Calu3 (cell line): ENCODE data around the gene FRMD4B. TPM values are rescaled to one million over a fixed set of nuclear protein-coding genes. Genes with fewer than 3 reads are reported as not detected.

Experiments
- BruUV-seq: library from RNA; stranded (reverse); fragments of 400-500 nt; replicated peaks from 2 replicates; lab custom pipeline; 2021; lab: Mats Ljungman, UMichigan
- CTCF ChIA-PET: fragments of 300-600 bp; sonication (Branson Sonifier 250); formaldehyde crosslinking; loops from one replicate; lab custom pipeline; 2022; ENCODE audit warnings: antibody characterized with exemption; lab: Charles Lee
- DNase-seq: peaks from one replicate; pipeline ENCODE4 v3.0.0; 2022
- H3K27ac Mint-ChIP-seq: one replicate; pipeline ENCODE4 v1.8.0; 2022; ENCODE audit warnings: mixed read lengths; ENCODE audit not compliant: unreplicated experiment
- H3K27me3 Mint-ChIP-seq: one replicate; pipeline ENCODE4 v1.8.0; 2022; ENCODE audit warnings: mixed read lengths; ENCODE audit not compliant: unreplicated experiment
- H3K36me3 Mint-ChIP-seq: one replicate; pipeline ENCODE4 v1.8.0; 2022; ENCODE audit warnings: mild to moderate bottlenecking, moderate library complexity, mixed read lengths; ENCODE audit not compliant: insufficient read depth, unreplicated experiment
- H3K4me1 Mint-ChIP-seq: one replicate; pipeline ENCODE4 v1.8.0; 2022; ENCODE audit warnings: mild to moderate bottlenecking, low read depth, mixed read lengths; ENCODE audit not compliant: unreplicated experiment
- H3K4me3 Mint-ChIP-seq: one replicate; pipeline ENCODE4 v1.8.0; 2022; ENCODE audit warnings: mild to moderate bottlenecking, low read depth, moderate library complexity, mixed read lengths; ENCODE audit not compliant: unreplicated experiment
- H3K9me3 Mint-ChIP-seq: one replicate; pipeline ENCODE4 v1.8.0; 2022; ENCODE audit warnings: low read depth, mixed read lengths; ENCODE audit not compliant: unreplicated experiment
- intact Hi-C: fragments of 100-400 bp; cut with micrococcal nuclease; formaldehyde crosslinking; loops from one replicate; pipeline ENCODE4 v1.10.0; 2022; ENCODE audit not compliant: unreplicated experiment
- total RNA-seq: library from RNA; stranded (reverse); gene quantifications from 2 replicates; pipeline ENCODE4 v1.2.3, GENCODE V29; 2022
- TF ChIP-seq, protein P1 (sequence below): fragments of 200-600 bp; IDR thresholded peaks from one replicate; pipeline ENCODE4 v1.8.0; 2022; ENCODE audit warnings: antibody characterized with exemption; ENCODE audit not compliant: unreplicated experiment

The FRMD4B gene
- total RNA-seq, 1 experiment from 2014 or later = 16.7 TPM

DNA sequence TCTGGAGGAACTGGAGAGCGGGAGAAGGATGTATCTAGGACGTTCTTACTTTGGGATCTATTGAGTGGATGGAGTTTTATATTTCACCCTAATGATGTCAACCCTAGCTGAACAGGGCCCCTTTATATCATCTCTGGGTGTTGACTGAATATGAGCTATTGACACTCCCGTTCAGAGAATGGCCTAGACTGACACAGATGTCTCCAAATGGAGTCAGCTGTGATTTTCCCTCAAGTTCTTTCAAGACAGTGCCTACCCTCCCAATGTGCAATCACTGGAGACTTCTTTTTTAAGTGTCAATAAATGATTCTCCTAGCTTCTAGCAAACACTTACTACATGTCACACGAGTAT lies 63.8 kb downstream of the FRMD4B start:
- Mint-ChIP-seq H3K27ac (no peak overlapping the region), H3K27me3 (no peaks in the 10 kb centered on the region)

GRCh38 chr3:69321301-69322157 lies 64.4 kb downstream of the FRMD4B start:
- H3K27ac Mint-ChIP-seq = no peak overlapping the region
- H3K4me3 Mint-ChIP-seq = no peak overlapping the region

More for the DNA sequence above, 63.8 kb downstream of the FRMD4B start:
- H3K36me3 Mint-ChIP-seq = no peaks in the 10 kb centered on the region
- TF ChIP-seq, protein P1, sequence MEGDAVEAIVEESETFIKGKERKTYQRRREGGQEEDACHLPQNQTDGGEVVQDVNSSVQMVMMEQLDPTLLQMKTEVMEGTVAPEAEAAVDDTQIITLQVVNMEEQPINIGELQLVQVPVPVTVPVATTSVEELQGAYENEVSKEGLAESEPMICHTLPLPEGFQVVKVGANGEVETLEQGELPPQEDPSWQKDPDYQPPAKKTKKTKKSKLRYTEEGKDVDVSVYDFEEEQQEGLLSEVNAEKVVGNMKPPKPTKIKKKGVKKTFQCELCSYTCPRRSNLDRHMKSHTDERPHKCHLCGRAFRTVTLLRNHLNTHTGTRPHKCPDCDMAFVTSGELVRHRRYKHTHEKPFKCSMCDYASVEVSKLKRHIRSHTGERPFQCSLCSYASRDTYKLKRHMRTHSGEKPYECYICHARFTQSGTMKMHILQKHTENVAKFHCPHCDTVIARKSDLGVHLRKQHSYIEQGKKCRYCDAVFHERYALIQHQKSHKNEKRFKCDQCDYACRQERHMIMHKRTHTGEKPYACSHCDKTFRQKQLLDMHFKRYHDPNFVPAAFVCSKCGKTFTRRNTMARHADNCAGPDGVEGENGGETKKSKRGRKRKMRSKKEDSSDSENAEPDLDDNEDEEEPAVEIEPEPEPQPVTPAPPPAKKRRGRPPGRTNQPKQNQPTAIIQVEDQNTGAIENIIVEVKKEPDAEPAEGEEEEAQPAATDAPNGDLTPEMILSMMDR = no peak
- H3K4me3 Mint-ChIP-seq = no peak overlapping the region
- H3K9me3 Mint-ChIP-seq = no peaks in the 10 kb centered on the region
- CTCF ChIA-PET = no interaction called here
- DNase-seq = no peak
- H3K4me1 Mint-ChIP-seq = peaks cover 9% of the 10 kb centered on the region
- no TSS peak for BruUV-seq
- intact Hi-C loops = loop anchor here (5.0 kb wide), 1 partner anchor 65 kb away; the partner anchor contains the start of gene FRMD4B

DNA sequence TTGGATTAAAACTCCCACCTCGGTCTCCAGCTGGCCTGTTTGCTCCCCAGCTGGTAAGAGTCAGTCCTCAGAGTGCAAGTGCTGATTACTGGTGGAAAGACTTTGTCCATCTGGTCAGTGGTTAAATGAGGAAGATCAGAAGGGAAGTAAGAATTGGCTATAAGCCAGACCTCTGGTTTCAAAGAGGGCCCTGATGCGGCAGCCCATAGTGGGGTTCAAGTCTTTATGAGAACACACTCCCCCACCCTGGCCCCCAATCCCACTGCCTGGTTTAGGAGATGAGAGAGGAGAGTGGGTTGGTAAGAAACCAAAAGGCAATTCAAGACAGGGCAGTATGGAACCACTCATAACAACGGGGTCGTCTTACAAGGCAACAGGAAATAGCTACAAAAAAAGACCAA lies 65.0 kb downstream of the FRMD4B start:
- CTCF ChIA-PET = interaction anchor here (1.5 kb wide), 1 partner anchor 11 kb away, joined by 6 read pairs; no protein-coding TSS in a partner anchor
- H3K27ac Mint-ChIP-seq = no peak overlapping the region
- H3K27me3 Mint-ChIP-seq = no peaks in the 10 kb centered on the region
- peaks cover 9% of the 10 kb centered on the region for H3K4me1 Mint-ChIP-seq
- no TSS peak for BruUV-seq
- DNase-seq = no peak
- no peaks in the 10 kb centered on the region for H3K9me3 Mint-ChIP-seq
- no peaks in the 10 kb centered on the region for H3K36me3 Mint-ChIP-seq
- intact Hi-C loops = loop anchor here (5.0 kb wide), 1 partner anchor 66 kb away; the partner anchor contains the start of gene FRMD4B
- TF ChIP-seq, protein P1 = no peak
- H3K4me3 Mint-ChIP-seq = no peak overlapping the region

More at GRCh38 chr3:69321301-69322157, 64.4 kb downstream of the FRMD4B start:
- Mint-ChIP-seq H3K27me3 (no peaks in the 10 kb centered on the region), H3K4me1 (peaks cover 9% of the 10 kb centered on the region), H3K36me3 (no peaks in the 10 kb centered on the region), H3K9me3 (no peaks in the 10 kb centered on the region)
- TF ChIP-seq, protein P1 = no peak
- no peak for DNase-seq
- intact Hi-C loops = loop anchor here (5.0 kb wide), 1 partner anchor 66 kb away; the partner anchor contains the start of gene FRMD4B
- no TSS peak for BruUV-seq
- CTCF ChIA-PET = interaction anchor here (1.5 kb wide), 1 partner anchor 12 kb away, joined by 6 read pairs; no protein-coding TSS in a partner anchor

GRCh38 chr3:69319652-69320051 lies 66.2 kb downstream of the FRMD4B start:
- BruUV-seq = no TSS peak
- H3K27ac Mint-ChIP-seq = no peak overlapping the region
- CTCF ChIA-PET = no interaction called here
- H3K36me3 Mint-ChIP-seq = no peaks in the 10 kb centered on the region
- intact Hi-C loops = loop anchor here (5.0 kb wide), 1 partner anchor 68 kb away; the partner anchor contains the start of gene FRMD4B
- TF ChIP-seq, protein P1 = no peak
- H3K4me3 Mint-ChIP-seq = no peak overlapping the region
- no peak for DNase-seq
- H3K27me3 Mint-ChIP-seq = no peaks in the 10 kb centered on the region
- H3K4me1 Mint-ChIP-seq = peaks cover 9% of the 10 kb centered on the region
- no peaks in the 10 kb centered on the region for H3K9me3 Mint-ChIP-seq
